Type B pancreatic cell (in vitro differentiated cells): Measurements from ENCODE around the gene ALDH1A1. TPM values are rescaled to one million over a fixed set of nuclear protein-coding genes. Genes with fewer than 3 reads are reported as not detected.

Experiments
- DNase-seq: peaks from one replicate; pipeline ENCODE4 v3.0.0; 2021; ENCODE audit warnings: mixed read lengths; ENCODE audit not compliant: unreplicated experiment; ENCODE audit errors: extremely low spot score
- H3K27ac Mint-ChIP-seq: 2 replicates; pipeline ENCODE4 v1.8.0; 2021; ENCODE audit warnings: mild to moderate bottlenecking, mixed read lengths
- H3K27me3 Mint-ChIP-seq: 2 replicates; pipeline ENCODE4 v1.8.0; 2021; ENCODE audit warnings: mixed read lengths
- H3K36me3 Mint-ChIP-seq: 2 replicates; pipeline ENCODE4 v1.8.0; 2021; ENCODE audit warnings: mixed read lengths
- H3K4me1 Mint-ChIP-seq: one replicate; pipeline ENCODE4 v1.8.0; 2021; ENCODE audit warnings: mixed read lengths; ENCODE audit not compliant: unreplicated experiment
- H3K4me3 Mint-ChIP-seq: 2 replicates; pipeline ENCODE4 v1.8.0; 2021; ENCODE audit warnings: mild to moderate bottlenecking, mixed read lengths
- H3K9me3 Mint-ChIP-seq: 2 replicates; pipeline ENCODE4 v1.8.0; 2021; ENCODE audit warnings: mixed read lengths
- CTCF ChIP-seq: fragments of 200-600 bp; sonication (generic); conservative IDR thresholded peaks from 2 replicates; pipeline ENCODE4 v1.5.0; 2021; ENCODE audit warnings: antibody characterized with exemption, mild to moderate bottlenecking
- total RNA-seq: library from RNA; stranded (reverse); gene quantifications from 2 replicates; pipeline ENCODE4 v1.2.1, GENCODE V29; 2021; ENCODE audit warnings: low replicate concordance

ALDH1A1 gene
- total RNA-seq, 1 donor from 2014 or later, result 242 TPM

- Mint-ChIP-seq H3K27me3 (peaks cover 6% of the 10 kb centered on the region), H3K36me3 (no peaks in the 10 kb centered on the region), H3K4me1 (peaks cover 22% of the 10 kb centered on the region), H3K27ac (no peak overlapping the region), H3K4me3 (peak overlapping the region; percentile 62), H3K9me3 (no peaks in the 10 kb centered on the region)
- no peak for DNase-seq
- TF ChIP-seq CTCF, result no peak
Observed at GRCh38 chr9:72947984-72948465, 4.8 kb downstream of the ALDH1A1 start.

- DNase-seq, result no peak
- Mint-ChIP-seq H3K9me3 (no peaks in the 10 kb centered on the region), H3K27ac (no peak overlapping the region), H3K27me3 (peaks cover 6% of the 10 kb centered on the region), H3K4me1 (peaks cover 17% of the 10 kb centered on the region), H3K36me3 (no peaks in the 10 kb centered on the region), H3K4me3 (peak overlapping the region; percentile 15)
- TF ChIP-seq CTCF, result no peak
Observed at GRCh38 chr9:72946821-72947220, 6.0 kb downstream of the ALDH1A1 start.

GRCh38 chr9:72946318-72946717 lies 6.5 kb downstream of the ALDH1A1 start:
- no peak for DNase-seq
- no peak for TF ChIP-seq CTCF
- H3K4me1 Mint-ChIP-seq, result peaks cover 17% of the 10 kb centered on the region
- H3K36me3 Mint-ChIP-seq, result peaks cover 3% of the 10 kb centered on the region
- H3K4me3 Mint-ChIP-seq, result peak overlapping the region; percentile 15
- H3K9me3 Mint-ChIP-seq, result no peaks in the 10 kb centered on the region
- peak overlapping the region; percentile 21 for H3K27ac Mint-ChIP-seq
- H3K27me3 Mint-ChIP-seq, result peaks cover 6% of the 10 kb centered on the region

- Mint-ChIP-seq H3K27me3 (peaks cover 6% of the 10 kb centered on the region), H3K4me1 (peaks cover 17% of the 10 kb centered on the region)
- no peak for DNase-seq
Observed at GRCh38 chr9:72945391-72945790, 7.5 kb downstream of the ALDH1A1 start.

GRCh38 chr9:72943844-72944462 lies 8.9 kb downstream of the ALDH1A1 start:
- H3K27me3 Mint-ChIP-seq, result peaks cover 4% of the 10 kb centered on the region
- H3K4me1 Mint-ChIP-seq, result peaks cover 17% of the 10 kb centered on the region
- DNase-seq, result no peak
- no peak overlapping the region for H3K4me3 Mint-ChIP-seq
- no peak for TF ChIP-seq CTCF
- peaks cover 3% of the 10 kb centered on the region for H3K36me3 Mint-ChIP-seq
- no peaks in the 10 kb centered on the region for H3K9me3 Mint-ChIP-seq
- H3K27ac Mint-ChIP-seq, result no peak overlapping the region

More at GRCh38 chr9:72945391-72945790, 7.5 kb downstream of the ALDH1A1 start:
- peaks cover 3% of the 10 kb centered on the region for H3K36me3 Mint-ChIP-seq
- no peak overlapping the region for H3K27ac Mint-ChIP-seq
- TF ChIP-seq CTCF, result no peak
- no peaks in the 10 kb centered on the region for H3K9me3 Mint-ChIP-seq
- no peak overlapping the region for H3K4me3 Mint-ChIP-seq
